Thyroid gland (tissue), 4 donors: ENCODE measurements around the gene SCN4A.
"Not testable (repeated sequence)": the region's sequence is repeated elsewhere in the genome, so short reads cannot be mapped to it uniquely, and the experiment has no call there.

ENCODE experiments used
- CTCF ChIP-seq, 6 experiments: fragments of 200-600 bp in 3 of 6; fragments of 450-650 bp in 3 of 6; sonication (generic) in 3 of 6; IDR thresholded peaks; one replicate each; pipeline ENCODE4 v1.5.1; 2016 to 2019; ENCODE audit warnings: antibody characterized with exemption in 6 of 6, mild to moderate bottlenecking in 2 of 6, inconsistent platforms in 1 of 6, moderate library complexity in 1 of 6
- POLR2A ChIP-seq, 2 donors: fragments of 450-650 bp; IDR thresholded peaks; one replicate each; pipeline ENCODE4 v1.6.1; 2017; ENCODE audit warnings: antibody characterized with exemption in 2 of 2, mild to moderate bottlenecking in 2 of 2, moderate library complexity in 1 of 2

GRCh38 chr17:63909586-63909985 lies 63.1 kb downstream of the SCN4A start:
- not testable (repeated sequence) for TF ChIP-seq CTCF, POLR2A (IDR thresholded peaks at IDR 0.05)
